ENCODE measurements around the gene CA12.
"Not testable (repeated sequence)": the region's sequence is repeated elsewhere in the genome, so short reads cannot be mapped to it uniquely, and the experiment has no call there.

The CA12 gene

GRCh38 chr15:63334821-63335220, 46.8 kb downstream of the CA12 start:
- no peak for DNase-seq

GRCh38 chr15:63332367-63333124, 49.1 kb downstream of the CA12 start:
- DNase-seq: no peak

GRCh38 chr15:63331456-63331855, 50.2 kb downstream of the CA12 start:
- DNase-seq: no peak

GRCh38 chr15:63330926-63331325, 50.7 kb downstream of the CA12 start:
- no peak for DNase-seq

GRCh38 chr15:63329567-63330350, 51.9 kb downstream of the CA12 start:
- no peak for DNase-seq

- DNase-seq: no peak
These were observed 53.8 kb downstream of the CA12 start for GRCh38 chr15:63327648-63328421.

- no peak for DNase-seq
These were observed 56.9 kb downstream of the CA12 start for GRCh38 chr15:63324770-63325169.

GRCh38 chr15:63323798-63324563, 57.7 kb downstream of the CA12 start:
- no peak for DNase-seq

GRCh38 chr15:63322541-63322940, 59.1 kb downstream of the CA12 start:
- no peak for DNase-seq

- no peak for DNase-seq
These were observed 60.2 kb downstream of the CA12 start for GRCh38 chr15:63321462-63321861.

- not testable (repeated sequence) for DNase-seq
These were observed 60.7 kb downstream of the CA12 start for GRCh38 chr15:63320981-63321380.

GRCh38 chr15:63320446-63320845, 61.2 kb downstream of the CA12 start:
- DNase-seq: not testable (repeated sequence)

- DNase-seq: no peak
These were observed 62.6 kb downstream of the CA12 start for GRCh38 chr15:63319065-63319464.

GRCh38 chr15:63318344-63318743, 63.3 kb downstream of the CA12 start:
- no peak for DNase-seq

- DNase-seq: no peak
These were observed 67.2 kb downstream of the CA12 start for GRCh38 chr15:63314409-63314808.

GRCh38 chr15:63313825-63314224, 67.8 kb downstream of the CA12 start:
- no peak for DNase-seq

- no peak for DNase-seq
These were observed 69.4 kb downstream of the CA12 start for GRCh38 chr15:63312286-63312685.

- DNase-seq: no peak
These were observed 71.0 kb downstream of the CA12 start for GRCh38 chr15:63310646-63311045.

GRCh38 chr15:63308947-63309346, 72.7 kb downstream of the CA12 start:
- DNase-seq: no peak

GRCh38 chr15:63308491-63308890, 73.2 kb downstream of the CA12 start:
- no peak for DNase-seq

GRCh38 chr15:63306492-63307073, 75.1 kb downstream of the CA12 start:
- DNase-seq: no peak

GRCh38 chr15:63305260-63305659, 76.4 kb downstream of the CA12 start:
- no peak for DNase-seq
